ENCODE results near the gene EIF4E1B. TPM values are rescaled to one million over a fixed set of nuclear protein-coding genes. Genes with fewer than 3 reads are reported as not detected.

EIF4E1B gene
- polyA plus RNA-seq, 2 of the 4 experiments (the other 2 are of a cell fraction) = not detected

GRCh38 chr5:176608142-176608705 lies 22.3 kb upstream of the EIF4E1B start:
- DNase-seq (ENCODE audit: low read depth in 1 of 2, low spot score in 1 of 2) (no peak), FAIRE-seq (no peak), ATAC-seq (no peak)
- Histone ChIP-seq H3K4me1 (peaks cover 8% of the 10 kb centered on the region), H3K9me3 (no peaks in the 10 kb centered on the region), H3K27ac (no peak overlapping the region), H3K4me2 (no peak overlapping the region), H3K4me3 (no peak overlapping the region)
- 81% methylated on average over 3 of the region's 4 CpGs for WGBS (ENCODE audit: missing lambda C conversion rate)
- ChIA-PET POLR2A (no interaction called here), CTCF (interaction anchor here (0.9 to 3.8 kb wide), 6 partner anchors 11 to 192 kb away, joined by 3 to 18 read pairs (median 4); partner anchors contain the start of gene CLTB)
- TF ChIP-seq ZFP36 (IDR thresholded peaks at IDR 0.05; ENCODE audit: borderline replicate concordance, partially characterized antibody) = no peak
- TF ChIP-seq PHF8 (IDR thresholded peaks at IDR 0.05; ENCODE audit: borderline replicate concordance, low read depth) = no peak
- no peak for TF ChIP-seq ZNF302 (CRISPR knock-in tag; IDR thresholded peaks at IDR 0.05)
- TF ChIP-seq SREBF2 (IDR thresholded peaks at IDR 0.05) = no peak
- TF ChIP-seq EHMT2 (IDR thresholded peaks at IDR 0.05; ENCODE audit: low read depth) = no peak
- TF ChIP-seq CHD4 (IDR thresholded peaks at IDR 0.05; ENCODE audit: borderline replicate concordance) = no peak
- TF ChIP-seq POLR2AphosphoS2 (conservative IDR thresholded peaks at IDR 0.05; ENCODE audit: low read length) = no peak
- no peak for TF ChIP-seq MAFK (IDR thresholded peaks at IDR 0.05; ENCODE audit: partially characterized antibody)
- no peak for TF ChIP-seq NR3C1 (IDR thresholded peaks at IDR 0.05)
- no peak for TF ChIP-seq GATA3 (IDR thresholded peaks at IDR 0.05; ENCODE audit: borderline replicate concordance)
- TF ChIP-seq NFE2L2 (conservative IDR thresholded peaks at IDR 0.05; ENCODE audit: low read length) = no peak
- no peak for TF ChIP-seq CBX8 (IDR thresholded peaks at IDR 0.05)
- no peak for TF ChIP-seq HOXA7 (CRISPR knock-in tag; IDR thresholded peaks at IDR 0.05)

GRCh38 chr5:176608937-176609723 lies 21.3 kb upstream of the EIF4E1B start:
- Histone ChIP-seq H3K4me1 (peaks cover 14% of the 10 kb centered on the region), H3K4me2 (peak overlapping the region; percentile 91), H3K4me3 (peak overlapping the region; percentile 94), H3K27ac (peak overlapping the region; percentile 84 to 95), H3K9me3 (no peaks in the 10 kb centered on the region)
- no peak for TF ChIP-seq NFE2L2 (conservative IDR thresholded peaks at IDR 0.05; ENCODE audit: low read length)
- no peak for TF ChIP-seq RNF2 (IDR thresholded peaks at IDR 0.05; ENCODE audit: borderline replicate concordance, low read depth)
- no peak for TF ChIP-seq ESRRA (IDR thresholded peaks at IDR 0.05; ENCODE audit: borderline replicate concordance, low read length)
- no peak for TF ChIP-seq MAZ (IDR thresholded peaks at IDR 0.05; ENCODE audit: borderline replicate concordance, low read depth, low read length)
- TF ChIP-seq EP300 (IDR thresholded peaks at IDR 0.05) = no peak
- DNase-seq (ENCODE audit: low read depth in 1 of 2, low spot score in 1 of 2) = no peak
- FAIRE-seq = no peak
- POLR2A ChIA-PET = no interaction called here
- CTCF ChIA-PET = interaction anchor here (0.9 to 3.8 kb wide), 5 partner anchors 26 to 193 kb away, joined by 3 to 18 read pairs (median 4); partner anchors contain the start of gene CLTB
- ATAC-seq = peak in 1 of 2 experiments; percentile 12; a peak in 4 of 6 replicates
- WGBS (ENCODE audit: missing lambda C conversion rate) = 52% methylated on average over 33 of the region's 46 CpGs

GRCh38 chr5:176609724-176610434 lies 20.6 kb upstream of the EIF4E1B start, which contains the start of gene GPRIN1:
Gene GPRIN1 (minus strand): TSS chr5:176610156. CDS start chr5:176599834, 10,322 bp downstream.
- FAIRE-seq = no peak
- TF ChIP-seq MAFK (IDR thresholded peaks at IDR 0.05; ENCODE audit: partially characterized antibody) (no peak), EHMT2 (IDR thresholded peaks at IDR 0.05; ENCODE audit: low read depth) (no peak), SMC3 (IDR thresholded peaks at IDR 0.05) (peak; percentile 13; the same call in 1 of the 3 replicates), PHF8 (IDR thresholded peaks at IDR 0.05; ENCODE audit: borderline replicate concordance, low read depth) (peak; percentile 42; the same call in 1 of the 2 replicates), CTCF (IDR thresholded peaks at IDR 0.05) (peak; percentile 33), JUN (IDR thresholded peaks at IDR 0.05) (peak in 1 of 2 experiments; percentile 59; a peak in 2 of 5 replicates), RAD21 (conservative IDR thresholded peaks at IDR 0.05 in 1 of 2, IDR thresholded peaks at IDR 0.05 in 1 of 2) (peak; percentile 12 to 24; a peak in 1 of 5 replicates), REST (IDR thresholded peaks at IDR 0.05) (peak; percentile 20; the same call in 1 of the 2 replicates)
- Histone ChIP-seq H3K4me3 (peak within 1 kb of the TSS; percentile 94), H3K27ac (peak within 1 kb of the TSS; percentile 84 to 95), H3K4me1 (peaks cover 22% of the 10 kb centered on the region), H3K4me2 (peak within 1 kb of the TSS; percentile 91), H3K9me3 (no peaks in the 10 kb centered on the region)
- ATAC-seq = peak; percentile 66 to 82
- no CpG with 5 or more reads among the region's 101 CpGs for WGBS (ENCODE audit: missing lambda C conversion rate)
- DNase-seq (ENCODE audit: low read depth in 1 of 2, low spot score in 1 of 2) = peak; percentile 50 to 78
- ChIA-PET CTCF (interaction anchor here (0.7 to 2.1 kb wide), 2 partner anchors 10 to 31 kb away, joined by 3 to 9 read pairs; no protein-coding TSS in a partner anchor), POLR2A (no interaction called here)
